HG03342 (cell line): ENCODE results near the gene SORBS1.
A peak's percentile ranks its signal among the peaks of the same experiment; 100 is the strongest.

Source experiments
- ATAC-seq: cut with Tn5 transposase; IDR thresholded peaks from one replicate; pipeline ENCODE4 v1.9.1; 2021; ENCODE audit warnings: mild to moderate bottlenecking, moderate library complexity; ENCODE audit not compliant: unreplicated experiment

SORBS1 gene

DNA sequence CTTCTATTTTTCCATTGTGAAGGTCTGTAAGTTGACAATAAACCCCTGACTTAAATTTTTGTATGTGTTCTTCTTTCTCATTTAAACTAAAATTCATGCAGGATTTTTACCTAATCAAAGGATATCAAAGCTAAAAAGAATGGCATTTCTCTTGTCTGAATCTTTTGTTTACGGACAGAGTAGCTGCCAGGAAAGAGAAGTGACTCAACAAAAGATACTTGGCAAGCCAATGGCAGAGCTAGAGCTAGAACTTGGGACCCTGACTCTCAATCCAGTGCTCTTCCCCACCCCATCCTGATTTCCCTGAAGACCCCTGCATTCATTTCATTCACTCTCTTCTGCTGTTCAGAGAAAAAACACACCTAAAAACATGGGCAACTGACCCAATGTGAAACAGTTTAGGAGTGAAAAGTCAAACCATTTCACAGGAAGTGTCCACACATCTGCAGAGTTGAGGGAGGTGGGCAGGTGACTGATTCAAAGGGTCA lies 230.2 kb downstream of the SORBS1 start:
- no peak for ATAC-seq

- no peak for ATAC-seq
Observed at GRCh38 chr10:95329296-95329695, 231.9 kb downstream of the SORBS1 start.

- ATAC-seq: no peak
Observed at GRCh38 chr10:95328013-95328412, 233.2 kb downstream of the SORBS1 start.

DNA sequence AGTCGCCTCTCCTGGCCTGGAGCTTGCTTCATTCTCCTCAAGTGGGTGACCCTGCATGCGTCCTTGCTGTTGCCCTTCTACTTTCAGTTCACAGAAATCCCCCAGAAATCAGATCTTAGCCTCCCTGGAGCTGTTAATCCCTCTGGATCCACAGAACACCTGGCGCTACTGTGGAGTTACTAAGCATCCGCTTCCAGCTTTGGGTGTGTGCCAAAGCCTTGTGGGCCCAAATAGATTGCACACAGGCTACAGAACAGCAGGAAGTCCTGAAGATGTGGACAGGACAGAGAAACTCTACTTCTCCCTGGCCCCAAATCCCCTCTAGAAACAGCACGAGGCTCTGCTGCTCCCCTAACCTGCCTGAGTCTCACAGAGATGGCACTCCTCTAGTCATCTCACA lies 233.8 kb downstream of the SORBS1 start:
- no peak for ATAC-seq

- ATAC-seq: no peak
Observed at GRCh38 chr10:95326396-95326795, 234.8 kb downstream of the SORBS1 start.

DNA sequence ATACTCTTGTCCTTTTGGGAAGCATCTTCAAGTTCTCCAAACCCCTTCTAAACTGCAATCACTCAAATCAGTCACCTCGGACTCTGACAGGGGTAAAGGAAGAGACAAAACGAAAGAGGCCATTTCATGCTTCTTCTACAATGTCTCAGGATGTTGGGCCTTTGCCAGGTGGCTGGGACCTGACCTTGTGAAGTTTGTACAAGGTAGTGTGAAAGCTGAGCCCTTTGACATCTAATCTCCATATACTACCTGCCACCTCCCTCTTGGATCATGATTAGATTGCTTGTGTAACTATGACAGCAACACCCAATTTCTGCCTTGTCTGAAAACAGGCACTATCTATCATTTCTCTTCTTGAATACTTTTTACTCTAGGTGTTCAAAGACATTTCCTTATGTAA lies 235.3 kb downstream of the SORBS1 start:
- ATAC-seq: no peak

GRCh38 chr10:95324436-95325268 lies 236.5 kb downstream of the SORBS1 start:
- ATAC-seq: no peak

GRCh38 chr10:95321554-95322301 lies 239.4 kb downstream of the SORBS1 start:
- ATAC-seq: no peak

DNA sequence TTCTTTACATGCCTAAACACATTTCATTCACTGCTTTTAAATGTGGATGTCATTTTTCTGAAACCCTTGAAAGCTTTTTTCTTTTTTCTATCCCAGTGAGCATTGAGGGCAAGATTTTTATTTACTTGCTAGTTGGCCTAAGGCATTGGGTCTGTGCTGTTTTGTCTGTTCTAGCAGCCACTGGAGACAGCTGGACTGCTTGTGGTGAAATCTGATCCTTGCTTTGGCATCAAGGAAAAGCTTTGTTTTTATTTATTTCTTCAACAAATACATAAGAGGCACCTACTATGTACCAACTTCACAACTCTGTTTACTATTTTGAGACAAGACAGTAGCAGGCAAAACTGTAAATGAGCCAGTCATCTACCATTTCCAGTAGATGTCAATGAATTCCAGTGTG lies 241.9 kb downstream of the SORBS1 start:
- no peak for ATAC-seq

DNA sequence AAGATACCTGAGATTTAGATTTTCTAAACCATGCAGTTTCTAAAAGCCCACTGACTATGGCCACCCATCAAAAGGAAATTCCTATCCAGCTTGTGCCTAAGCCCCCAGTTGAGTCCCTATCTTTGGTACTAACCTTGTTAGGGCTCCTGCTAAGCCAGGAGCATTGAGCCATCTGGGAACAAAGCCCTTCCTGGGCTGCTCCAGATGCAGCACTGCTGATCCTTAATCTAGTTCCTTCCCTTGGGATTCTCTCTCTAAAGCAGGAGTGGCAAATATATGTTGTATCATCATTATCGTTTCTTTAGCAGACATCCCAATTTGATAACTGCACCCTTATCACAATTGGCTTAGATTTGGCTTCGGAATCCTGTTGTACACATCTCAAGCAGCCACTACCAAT lies 245.7 kb downstream of the SORBS1 start:
- no peak for ATAC-seq

GRCh38 chr10:95314192-95314918 lies 246.8 kb downstream of the SORBS1 start:
- no peak for ATAC-seq

DNA sequence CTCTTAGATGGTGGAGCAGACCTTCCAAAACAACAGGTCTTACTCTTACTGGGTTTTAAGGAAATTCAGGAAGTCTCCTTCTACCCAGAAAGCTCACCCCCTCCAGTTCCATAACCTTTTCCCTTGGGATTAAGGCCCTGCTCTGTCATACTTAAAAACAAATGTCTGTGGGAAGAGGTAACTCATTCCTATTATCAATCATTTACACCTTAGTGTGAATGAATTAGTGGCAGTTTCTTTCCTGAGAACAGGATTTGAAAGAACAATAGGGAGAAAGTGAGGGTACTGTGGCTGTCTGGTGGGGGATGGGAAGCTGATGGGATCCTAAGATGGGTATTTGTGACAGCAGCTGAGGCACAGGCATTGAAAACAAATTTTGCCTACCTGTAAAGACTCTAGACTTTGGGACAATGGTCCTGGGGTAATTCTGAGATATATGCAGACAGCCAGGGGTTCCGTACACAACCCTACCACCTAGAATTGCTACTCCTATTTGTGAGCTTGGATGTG lies 248.1 kb downstream of the SORBS1 start:
- no peak for ATAC-seq

DNA sequence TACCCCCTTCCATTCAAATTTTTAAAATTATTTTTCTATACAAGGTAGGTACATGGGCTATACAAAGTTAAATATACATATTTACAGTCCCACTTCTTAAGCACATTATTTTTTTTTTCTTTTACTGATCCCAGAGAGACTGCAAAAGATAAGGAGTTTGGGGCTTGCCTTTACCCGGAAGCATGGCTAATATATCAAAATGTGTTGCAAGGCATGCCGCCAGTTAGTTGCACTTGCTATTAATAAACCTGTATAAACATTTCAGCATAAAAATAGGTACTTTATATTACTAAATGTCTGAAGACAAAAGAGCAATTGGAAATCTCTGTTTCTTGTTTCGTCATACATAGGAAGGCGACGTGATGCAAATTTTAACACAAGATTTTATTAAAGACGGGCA lies 248.9 kb downstream of the SORBS1 start:
- no peak for ATAC-seq

GRCh38 chr10:95309958-95310357 lies 251.2 kb downstream of the SORBS1 start:
- peak; percentile 76 for ATAC-seq

DNA sequence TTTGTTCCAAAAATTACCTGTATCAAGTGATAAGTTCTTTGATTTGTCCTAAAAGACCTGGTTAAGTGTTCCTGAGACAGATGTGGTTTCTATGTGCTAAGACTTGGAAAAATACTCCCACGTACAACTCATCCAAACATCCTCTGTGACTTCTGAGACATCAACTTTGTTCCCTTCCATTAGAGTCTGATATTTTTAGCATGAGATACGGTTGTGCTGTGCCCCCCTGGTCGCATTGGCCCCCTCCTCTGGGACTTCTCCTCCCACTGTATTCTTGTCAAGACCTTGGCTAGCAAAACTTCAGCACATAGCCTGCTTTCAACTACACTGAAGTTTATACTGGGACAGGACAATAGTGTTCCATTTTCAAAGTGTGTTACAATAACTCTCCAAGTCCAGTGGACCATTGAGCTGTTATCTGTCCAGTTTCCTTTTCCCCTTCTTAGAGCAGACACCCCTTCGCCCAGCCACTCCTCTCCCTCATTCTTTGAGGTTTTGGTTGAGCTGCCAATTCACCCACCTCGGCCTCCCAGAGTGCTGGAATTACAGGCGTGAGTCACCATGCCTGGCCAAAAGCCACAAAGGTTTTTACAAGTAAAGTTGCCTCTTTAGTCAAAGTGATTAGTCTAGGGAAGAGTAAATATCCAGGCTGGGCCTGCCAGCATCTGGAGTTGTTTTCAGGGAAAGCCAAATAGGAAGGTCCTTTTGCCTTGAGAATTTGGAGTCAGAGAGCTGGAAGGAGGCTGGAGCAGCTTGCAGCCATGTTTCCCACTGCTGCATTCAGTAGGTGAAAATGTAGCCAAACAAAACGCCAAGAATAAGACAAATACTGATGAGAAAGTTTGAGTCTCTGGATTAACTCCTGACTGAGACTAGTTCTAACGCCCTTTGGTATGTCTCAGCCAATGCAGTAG lies 252.5 kb downstream of the SORBS1 start:
- ATAC-seq: no peak

DNA sequence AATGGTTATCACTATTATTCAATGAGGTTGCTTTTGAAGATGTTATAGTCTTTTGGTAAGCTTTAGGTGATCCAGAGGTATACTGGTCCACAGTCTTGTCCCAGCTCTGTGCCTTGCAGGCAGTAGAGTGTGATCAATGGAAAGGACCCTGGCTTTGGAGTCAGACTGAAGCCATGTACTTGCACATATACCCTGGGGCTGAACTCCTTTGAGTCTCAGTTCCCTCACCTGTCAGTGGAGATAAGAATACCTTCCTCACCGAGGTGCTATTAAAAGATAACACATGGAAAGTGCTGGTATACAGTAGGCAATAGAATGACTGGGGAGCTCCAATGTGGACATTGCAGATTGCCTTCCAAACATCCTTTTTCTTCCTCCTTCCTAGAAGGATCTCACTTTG lies 254.3 kb downstream of the SORBS1 start:
- ATAC-seq: no peak

DNA sequence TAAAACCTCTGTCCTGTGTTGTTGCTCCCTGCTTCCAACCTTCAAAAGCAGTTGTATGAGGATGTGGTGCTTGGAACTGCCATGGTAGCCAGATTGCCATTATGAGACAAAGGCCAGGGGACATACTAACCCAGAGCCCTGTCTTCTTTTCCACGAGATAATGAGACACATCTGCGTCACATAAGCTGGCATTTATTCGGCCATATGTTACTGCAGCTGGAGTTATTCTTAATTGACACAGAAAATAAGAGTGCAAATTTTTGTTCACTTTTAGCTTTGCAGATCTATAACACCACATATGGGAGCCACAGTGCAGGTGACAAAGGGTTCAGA lies 254.9 kb downstream of the SORBS1 start:
- no peak for ATAC-seq

- ATAC-seq: no peak
Observed at GRCh38 chr10:95305606-95306317, 255.4 kb downstream of the SORBS1 start.

DNA sequence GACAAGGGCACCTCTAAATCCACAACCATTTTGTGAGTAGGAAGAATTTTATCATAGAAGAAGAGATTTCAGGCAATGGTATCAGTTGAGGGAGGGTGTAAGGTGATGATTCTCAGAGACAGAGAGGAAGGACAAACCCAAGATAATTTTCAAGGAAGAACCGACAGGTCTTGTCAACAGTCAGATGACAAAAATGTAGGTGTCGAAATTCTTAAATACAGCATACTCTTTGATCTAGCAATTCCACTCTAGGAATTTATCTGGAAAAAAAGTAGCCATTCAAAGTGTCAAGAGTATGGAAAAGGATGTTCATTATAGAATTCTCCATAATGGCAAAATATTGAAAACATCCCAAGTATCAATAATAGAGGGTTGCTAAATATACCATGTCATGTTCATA lies 256.2 kb downstream of the SORBS1 start:
- no peak for ATAC-seq

DNA sequence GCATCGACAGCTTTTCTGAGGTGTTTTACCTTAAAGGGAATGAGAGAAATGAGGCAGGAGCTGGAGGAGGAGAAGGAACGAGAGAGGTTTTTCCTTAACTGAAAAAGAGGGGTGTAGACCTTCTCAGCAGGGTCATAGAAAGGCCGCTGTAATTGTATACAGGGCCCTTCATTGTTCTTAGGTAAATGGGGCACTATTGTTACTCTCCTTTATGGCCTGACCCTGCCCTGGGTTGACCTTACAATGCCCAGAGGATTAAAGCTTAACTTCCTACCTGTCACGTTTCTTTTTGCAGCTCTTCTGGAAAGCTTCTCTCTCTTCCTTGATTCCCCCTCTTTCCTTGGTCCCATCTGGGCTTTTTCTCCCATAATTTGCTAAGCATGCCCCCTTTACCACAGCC lies 256.7 kb downstream of the SORBS1 start:
- no peak for ATAC-seq
